ENCODE measurements around the gene KIF5C.

The KIF5C gene

GRCh38 chr2:149015926-149016563 lies 141.0 kb downstream of the KIF5C start:
- peaks cover 11% of the 10 kb centered on the region for H3K36me3 Mint-ChIP-seq (ENCODE audit: low read depth)
- no peak for TF ChIP-seq CTCF (IDR thresholded peaks at IDR 0.05; ENCODE audit: unreplicated experiment in 3 of 3)
- no peak overlapping the region for H3K4me3 Mint-ChIP-seq
- peak overlapping the region in 1 of 3 experiments; percentile 26 for H3K27ac Mint-ChIP-seq
- no peaks in the 10 kb centered on the region for H3K27me3 Mint-ChIP-seq (ENCODE audit: low read depth)
- H3K4me1 Mint-ChIP-seq = peaks cover 37% of the 10 kb centered on the region
- H3K9me3 Mint-ChIP-seq = no peaks in the 10 kb centered on the region

- Mint-ChIP-seq H3K4me1 (peaks cover 48% of the 10 kb centered on the region), H3K9me3 (no peaks in the 10 kb centered on the region), H3K4me3 (no peak overlapping the region), H3K27ac (peak overlapping the region in 1 of 3 experiments; percentile 5), H3K27me3 (ENCODE audit: low read depth) (no peaks in the 10 kb centered on the region), H3K36me3 (ENCODE audit: low read depth) (peaks cover under 1% of the 10 kb centered on the region)
- TF ChIP-seq CTCF (IDR thresholded peaks at IDR 0.05; ENCODE audit: unreplicated experiment in 3 of 3) = peak; percentile 87 to 93 (median 88)
These were observed 142.3 kb downstream of the KIF5C start for GRCh38 chr2:149017116-149017985.

- Mint-ChIP-seq H3K4me3 (no peak overlapping the region), H3K36me3 (ENCODE audit: low read depth) (no peaks in the 10 kb centered on the region), H3K9me3 (no peaks in the 10 kb centered on the region), H3K27ac (peak overlapping the region; percentile 25 to 31 (median 26)), H3K4me1 (peaks cover 48% of the 10 kb centered on the region), H3K27me3 (ENCODE audit: low read depth) (no peaks in the 10 kb centered on the region)
- TF ChIP-seq CTCF (IDR thresholded peaks at IDR 0.05; ENCODE audit: unreplicated experiment in 3 of 3) = no peak
These were observed 144.0 kb downstream of the KIF5C start for GRCh38 chr2:149018981-149019380.

GRCh38 chr2:149019768-149020167 lies 144.7 kb downstream of the KIF5C start:
- Mint-ChIP-seq H3K27me3 (ENCODE audit: low read depth) (no peaks in the 10 kb centered on the region), H3K9me3 (no peaks in the 10 kb centered on the region), H3K4me3 (no peak overlapping the region), H3K27ac (no peak overlapping the region), H3K36me3 (ENCODE audit: low read depth) (no peaks in the 10 kb centered on the region), H3K4me1 (peaks cover 53% of the 10 kb centered on the region)
- no peak for TF ChIP-seq CTCF (IDR thresholded peaks at IDR 0.05; ENCODE audit: unreplicated experiment in 3 of 3)

- Mint-ChIP-seq H3K9me3 (no peaks in the 10 kb centered on the region), H3K27me3 (ENCODE audit: low read depth) (no peaks in the 10 kb centered on the region), H3K36me3 (ENCODE audit: low read depth) (no peaks in the 10 kb centered on the region), H3K4me1 (peaks cover 53% of the 10 kb centered on the region), H3K27ac (peak overlapping the region in 1 of 3 experiments; percentile 14), H3K4me3 (no peak overlapping the region)
- TF ChIP-seq CTCF (IDR thresholded peaks at IDR 0.05; ENCODE audit: unreplicated experiment in 3 of 3) = no peak
These were observed 145.4 kb downstream of the KIF5C start for GRCh38 chr2:149020432-149020851.

All from nephron (organoid).